IMR-90 (cell line): Measurements from ENCODE around the gene C5AR2. TPM values are rescaled to one million over a fixed set of nuclear protein-coding genes. Genes with fewer than 3 reads are reported as not detected.

ENCODE experiments used
- ATAC-seq: fragments of 200-7000 bp; cut with Tn5 transposase; 2 replicates; pipeline ENCODE4 v1.9.1; 2020; ENCODE audit warnings: low read depth, mild to moderate bottlenecking, moderate library complexity
- BruUV-seq: library from RNA; stranded (reverse); fragments of 400-500 nt; replicated peaks from 2 replicates; lab custom pipeline; 2021; lab: Mats Ljungman, UMichigan
- CTCF ChIA-PET: fragments of 300-600 bp; formaldehyde crosslinking; extraction: SDS; loops from one replicate; lab custom pipeline; 2021; ENCODE audit warnings: antibody characterized with exemption; lab: Yijun Ruan, JAX
- POLR2A ChIA-PET: fragments of 300-600 bp; sonication (Branson Sonifier 250); formaldehyde crosslinking; loops from one replicate; lab custom pipeline; 2022; ENCODE audit warnings: antibody characterized with exemption; ENCODE audit not compliant: unreplicated experiment; lab: Charles Lee
- DNase-seq: peaks from one replicate; pipeline ENCODE4 v3.0.0; 2013
- H2AFZ ChIP-seq: replicated peaks from 2 replicates; pipeline ENCODE3; 2013; ENCODE audit warnings: low read length, mild to moderate bottlenecking; ENCODE audit not compliant: poor library complexity
- H2AK5ac ChIP-seq: 2 replicates; pipeline ENCODE4 v1.6.1; 2013; ENCODE audit warnings: low read depth, low read length, inconsistent platforms
- H2AK9ac ChIP-seq: replicated peaks from 2 replicates; pipeline ENCODE3; 2013; ENCODE audit warnings: mild to moderate bottlenecking, low read depth, low read length, moderate library complexity; ENCODE audit not compliant: poor library complexity
- H2BK120ac ChIP-seq: 2 replicates; pipeline ENCODE4 v1.6.1; 2013; ENCODE audit warnings: low read depth, low read length, inconsistent platforms
- H2BK15ac ChIP-seq: 3 replicates; pipeline ENCODE4 v1.6.1; 2013; ENCODE audit warnings: low read depth, low read length, inconsistent platforms
- H2BK20ac ChIP-seq: 2 replicates; pipeline ENCODE4 v1.6.1; 2013; ENCODE audit warnings: low read depth, mild to moderate bottlenecking, inconsistent platforms, low read length, moderate library complexity
- H2BK5ac ChIP-seq: 2 replicates; pipeline ENCODE4 v1.6.1; 2013; ENCODE audit warnings: mild to moderate bottlenecking, low read depth, low read length, inconsistent platforms; ENCODE audit not compliant: poor library complexity, severe bottlenecking
- H3K14ac ChIP-seq: replicated peaks from 2 replicates; pipeline ENCODE4 v1.6.1; 2013; ENCODE audit warnings: low read depth, low read length, inconsistent platforms
- H3K18ac ChIP-seq: 2 replicates; pipeline ENCODE4 v1.6.1; 2013; ENCODE audit warnings: low read depth, low read length, control low read depth
- H3K23ac ChIP-seq: 2 replicates; pipeline ENCODE4 v1.6.1; 2013; ENCODE audit warnings: low read depth, low read length, inconsistent platforms
- H3K27ac ChIP-seq: 2 replicates; pipeline ENCODE4 v1.5.1; 2013; ENCODE audit warnings: mild to moderate bottlenecking, control low read depth, low read length; ENCODE audit not compliant: insufficient read depth
- H3K27me3 ChIP-seq: 2 replicates; pipeline ENCODE4 v1.6.1; 2013; ENCODE audit warnings: low read length; ENCODE audit not compliant: control insufficient read depth, insufficient read depth
- H3K36me3 ChIP-seq: 2 replicates; pipeline ENCODE4 v1.6.1; 2013; ENCODE audit warnings: low read length, mixed read lengths; ENCODE audit not compliant: control insufficient read depth, insufficient read depth
- H3K4ac ChIP-seq: 2 replicates; pipeline ENCODE4 v1.6.1; 2013; ENCODE audit warnings: low read depth, low read length, inconsistent platforms
- H3K4me1 ChIP-seq: 2 replicates; pipeline ENCODE4 v1.6.1; 2013; ENCODE audit warnings: low read length, mixed read lengths; ENCODE audit not compliant: control insufficient read depth, insufficient read depth
- H3K4me2 ChIP-seq: 2 replicates; pipeline ENCODE4 v1.6.1; 2013; ENCODE audit warnings: low read depth, mild to moderate bottlenecking, control low read depth, low read length, moderate library complexity
- H3K4me3 ChIP-seq: 2 replicates; pipeline ENCODE4 v1.5.1; 2013; ENCODE audit warnings: low read depth, mild to moderate bottlenecking, control low read depth, low read length, moderate library complexity; ENCODE audit not compliant: insufficient read depth
- H3K56ac ChIP-seq: 2 replicates; pipeline ENCODE4 v1.6.1; 2013; ENCODE audit warnings: low read length, inconsistent platforms; ENCODE audit not compliant: insufficient read depth; ENCODE audit errors: extremely low read depth
- H3K79me1 ChIP-seq, 2 experiments: 2 replicates each; pipeline ENCODE4 v1.6.1; 2013; ENCODE audit warnings: low read length in 2 of 2, inconsistent platforms in 1 of 2, low read depth in 1 of 2
- H3K9ac ChIP-seq: 2 replicates; pipeline ENCODE4 v1.6.1; 2013; ENCODE audit warnings: low read depth, low read length, control low read depth
- H3K9me1 ChIP-seq: 2 replicates; pipeline ENCODE4 v1.6.1; 2013; ENCODE audit warnings: low read length, inconsistent platforms; ENCODE audit not compliant: insufficient read depth
- H3K9me3 ChIP-seq: 2 replicates; pipeline ENCODE4 v1.6.1; 2013; ENCODE audit warnings: low read length; ENCODE audit not compliant: control insufficient read depth, insufficient read depth
- H4K20me1 ChIP-seq: 2 replicates; pipeline ENCODE4 v1.6.1; 2013; ENCODE audit warnings: low read length, inconsistent platforms; ENCODE audit not compliant: insufficient read depth
- H4K5ac ChIP-seq: 2 replicates; pipeline ENCODE4 v1.6.1; 2013; ENCODE audit warnings: mild to moderate bottlenecking, low read depth, low read length, control low read depth
- H4K8ac ChIP-seq, 2 experiments: 2 replicates each; pipeline ENCODE4 v1.6.1; 2013; ENCODE audit warnings: low read depth in 2 of 2, low read length in 2 of 2, control low read depth in 1 of 2, inconsistent platforms in 1 of 2
- H4K91ac ChIP-seq: 2 replicates; pipeline ENCODE4 v1.6.1; 2013; ENCODE audit warnings: low read depth, low read length, inconsistent platforms; ENCODE audit not compliant: insufficient read depth
- ELK1 ChIP-seq: fragments of 150-350 bp; IDR thresholded peaks from 2 replicates; pipeline ENCODE4 v1.6.1; 2016; ENCODE audit warnings: low read depth, mild to moderate bottlenecking, low read length, moderate library complexity, borderline replicate concordance
- MAZ ChIP-seq: IDR thresholded peaks from 2 replicates; pipeline ENCODE4 v1.6.1; 2012; ENCODE audit warnings: low read depth, mild to moderate bottlenecking, low read length, improper control_type of control experiment, moderate library complexity, borderline replicate concordance
- RFX5 ChIP-seq: IDR thresholded peaks from 2 replicates; pipeline ENCODE4 v1.8.0; 2012; ENCODE audit warnings: low read depth, mild to moderate bottlenecking, low read length, moderate library complexity
- WGBS, 2 experiments: methylation state at CpG; one replicate each; pipeline versions ENCODE4 v1.1.5 to v1.1.7; 2013; ENCODE audit warnings: missing lambda C conversion rate in 2 of 2; ENCODE audit not compliant: insufficient read length in 1 of 2; ENCODE audit errors: extremely low coverage in 2 of 2; 5-methylcytosine and 5-hydroxymethylcytosine counted together
- dilution Hi-C: fragments of 300-500 bp; cut with HindIII; formaldehyde crosslinking; loops from one replicate; pipeline ENCODE4 v1.14.3; 2018; ENCODE audit warnings: low sequenced_read_pairs; ENCODE audit not compliant: unreplicated experiment
- in situ Hi-C: fragments of 300-500 bp; cut with MboI; formaldehyde crosslinking; loops from 3 replicates; pipeline ENCODE4 v1.14.3; 2019; ENCODE audit warnings: low sequenced_read_pairs, inconsistent platforms, mixed read lengths
- intact Hi-C: fragments of 100-400 bp; cut with micrococcal nuclease; formaldehyde crosslinking; loops from 2 replicates; pipeline ENCODE4 v1.10.0; 2022
- polyA plus RNA-seq, 3 experiments: library from polyadenylated mRNA; depleted of rRNA; stranded (reverse); fragments of >200 nt; gene quantifications; 2 replicates each; pipeline ENCODE4 v1.2.3, GENCODE V29; 2012; ENCODE audit warnings: low replicate concordance in 1 of 3
- total RNA-seq: library from RNA; depleted of rRNA; stranded (reverse); fragments of >200 nt; gene quantifications from 2 replicates; pipeline ENCODE4 v1.2.3, GENCODE V29; 2012
- TF ChIP-seq, protein P1 (sequence below): fragments of 150-350 bp; IDR thresholded peaks from 2 replicates; pipeline ENCODE4 v1.6.1; 2017; ENCODE audit warnings: mild to moderate bottlenecking, antibody characterized with exemption, low read length, low read depth

Gene C5AR2
- total and polyA plus RNA-seq, 2 of the 4 experiments (the other 2 are of a cell fraction) = not detected

DNA sequence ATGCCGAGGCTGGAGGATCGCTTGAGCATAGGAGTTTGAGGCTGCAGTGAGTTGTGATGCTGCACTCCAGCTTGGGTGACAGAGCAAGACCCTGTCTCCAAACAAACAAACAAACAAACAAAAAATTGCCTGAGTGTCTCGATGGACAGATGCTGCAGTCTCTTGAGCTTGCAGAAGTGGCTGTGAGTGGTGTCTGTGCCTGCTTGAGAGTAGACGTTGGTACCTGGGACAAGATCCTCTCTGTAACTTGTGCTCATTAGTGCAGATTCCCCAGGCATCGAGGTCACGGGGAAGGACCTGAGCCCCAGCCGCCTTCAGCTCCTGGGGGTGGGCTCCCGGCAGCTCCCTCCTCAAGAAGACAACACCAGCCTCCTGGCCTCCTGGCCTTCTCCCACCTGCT is 8.6 kb upstream of the C5AR2 start:
- Histone ChIP-seq H3K36me3 (no peaks in the 10 kb centered on the region), H3K4me2 (no peak overlapping the region), H3K9ac (no peak overlapping the region), H3K18ac (no peak overlapping the region), H2BK20ac (no peak overlapping the region), H3K14ac (no peak overlapping the region), H3K56ac (no peak overlapping the region), H2BK15ac (no peak overlapping the region), H3K27me3 (peaks cover 8% of the 10 kb centered on the region), H3K79me1 (no peaks in the 10 kb centered on the region), H2AK5ac (no peak overlapping the region; the same call in 1 of the 2 replicates), H3K4ac (no peak overlapping the region), H3K23ac (no peak overlapping the region), H2BK5ac (no peak overlapping the region), H4K20me1 (no peaks in the 10 kb centered on the region), H4K91ac (no peak overlapping the region), H4K8ac (no peak overlapping the region), H3K4me1 (no peaks in the 10 kb centered on the region), H3K27ac (no peak overlapping the region), H3K9me3 (peaks cover 2% of the 10 kb centered on the region), H4K5ac (no peak overlapping the region), H2AFZ (no peak overlapping the region), H3K4me3 (no peak overlapping the region), H2BK120ac (no peak overlapping the region), H3K9me1 (0 out of 2 replicates have a peak, but pooled peaks cover 3% of the 10 kb centered on the region), H2AK9ac (no peak overlapping the region)
- 20% methylated on average over 1 of the region's 8 CpGs; no CpG with 5 or more reads in 1 of the 2 experiments for WGBS, 2 experiments
- ATAC-seq (no peak), DNase-seq (no peak)
- CTCF ChIA-PET = no interaction called here
- in situ Hi-C loops = no loop called here
- dilution Hi-C loops = no loop called here
- TF ChIP-seq ELK1 = no peak
- TF ChIP-seq MAZ = no peak
- TF ChIP-seq, protein P1, sequence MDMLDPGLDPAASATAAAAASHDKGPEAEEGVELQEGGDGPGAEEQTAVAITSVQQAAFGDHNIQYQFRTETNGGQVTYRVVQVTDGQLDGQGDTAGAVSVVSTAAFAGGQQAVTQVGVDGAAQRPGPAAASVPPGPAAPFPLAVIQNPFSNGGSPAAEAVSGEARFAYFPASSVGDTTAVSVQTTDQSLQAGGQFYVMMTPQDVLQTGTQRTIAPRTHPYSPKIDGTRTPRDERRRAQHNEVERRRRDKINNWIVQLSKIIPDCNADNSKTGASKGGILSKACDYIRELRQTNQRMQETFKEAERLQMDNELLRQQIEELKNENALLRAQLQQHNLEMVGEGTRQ = no peak
- no peak for TF ChIP-seq RFX5
- intact Hi-C loops = no loop called here
- BruUV-seq = no TSS peak
- POLR2A ChIA-PET = no interaction called here
